Lung (tissue), 12 donors: ENCODE results near the gene PRXL2B. TPM values are rescaled to one million over a fixed set of nuclear protein-coding genes. Genes with fewer than 3 reads are reported as not detected.

Experiments
- ATAC-seq: fragments of 200-7000 bp; cut with Tn5 transposase; one replicate; pipeline ENCODE4 v1.9.1; 2020; ENCODE audit warnings: moderate number of reproducible peaks; ENCODE audit not compliant: insufficient read depth, low FRiP score
- DNase-seq, 3 donors: peaks; one replicate each; pipeline ENCODE4 v3.0.0-alpha.2; 2013 to 2017
- H3K27ac ChIP-seq, 2 donors: one replicate each; pipeline ENCODE4 v1.5.1; 2013; ENCODE audit warnings: mild to moderate bottlenecking in 2 of 2, moderate library complexity in 2 of 2, control low read depth in 1 of 2, inconsistent platforms in 1 of 2, low read depth in 1 of 2, low read length in 1 of 2
- H3K27me3 ChIP-seq, 3 donors: one replicate each; pipeline ENCODE4 v1.5.1; 2013; ENCODE audit warnings: low read length in 2 of 3; ENCODE audit not compliant: control insufficient read depth in 3 of 3, insufficient read depth in 3 of 3
- H3K36me3 ChIP-seq, 4 donors: one replicate each; pipeline ENCODE4 v1.5.1; 2013; ENCODE audit warnings: low read length in 4 of 4, mild to moderate bottlenecking in 1 of 4, moderate library complexity in 1 of 4; ENCODE audit not compliant: control insufficient read depth in 4 of 4, insufficient read depth in 4 of 4
- H3K4me1 ChIP-seq, 5 donors: one replicate each; pipeline ENCODE4 v1.5.1; 2013; ENCODE audit warnings: low read length in 5 of 5, mild to moderate bottlenecking in 2 of 5, moderate library complexity in 1 of 5; ENCODE audit not compliant: control insufficient read depth in 5 of 5, insufficient read depth in 5 of 5
- H3K4me3 ChIP-seq: one replicate; pipeline ENCODE4 v1.5.1; 2013; ENCODE audit warnings: mild to moderate bottlenecking, control low read depth, moderate library complexity
- H3K9ac ChIP-seq, 2 donors: one replicate each; pipeline ENCODE4 v1.5.1; 2013; ENCODE audit warnings: low read length in 2 of 2, control low read depth in 1 of 2; ENCODE audit not compliant: insufficient read depth in 1 of 2
- H3K9me3 ChIP-seq, 4 donors: one replicate each; pipeline ENCODE4 v1.5.1; 2013; ENCODE audit warnings: low read length in 3 of 4, mild to moderate bottlenecking in 1 of 4, moderate library complexity in 1 of 4; ENCODE audit not compliant: control insufficient read depth in 4 of 4, insufficient read depth in 3 of 4
- WGBS, 2 donors: extraction: QIAGEN DNeasy Blood & Tissue Kit; methylation state at CpG; one replicate each; pipeline ENCODE4 v1.1.7; 2013; 5-methylcytosine and 5-hydroxymethylcytosine counted together
- polyA plus RNA-seq, 2 donors: library from polyadenylated mRNA; stranded (reverse); fragments of 200-250 nt; gene quantifications; one replicate each; pipeline ENCODE4 v1.2.1, GENCODE V29; 2013
- total RNA-seq, 2 donors: library from RNA; depleted of rRNA in 1 of 2; stranded (reverse); fragments of >200 nt in 1 of 2; gene quantifications; one replicate each; pipeline ENCODE4 v1.2.1, GENCODE V29; 2014 to 2021
- TF ChIP-seq, protein P1 (sequence below): IDR thresholded peaks from 2 replicates; pipeline ENCODE4 v1.5.1; 2012; ENCODE audit warnings: mild to moderate bottlenecking; ENCODE audit errors: control extremely low read depth, extremely low read depth
- donor health status: control.
- donor health status: control.
- donor health status: Bipolar disorder and iron deficiency.
- donor health status: healthy.
- donor health status: DM: yes; HTN: yes; CAD: no.

The PRXL2B gene
- total and polyA plus RNA-seq, 4 donors = 17.8 to 39.8 (median 27.0) TPM

DNA sequence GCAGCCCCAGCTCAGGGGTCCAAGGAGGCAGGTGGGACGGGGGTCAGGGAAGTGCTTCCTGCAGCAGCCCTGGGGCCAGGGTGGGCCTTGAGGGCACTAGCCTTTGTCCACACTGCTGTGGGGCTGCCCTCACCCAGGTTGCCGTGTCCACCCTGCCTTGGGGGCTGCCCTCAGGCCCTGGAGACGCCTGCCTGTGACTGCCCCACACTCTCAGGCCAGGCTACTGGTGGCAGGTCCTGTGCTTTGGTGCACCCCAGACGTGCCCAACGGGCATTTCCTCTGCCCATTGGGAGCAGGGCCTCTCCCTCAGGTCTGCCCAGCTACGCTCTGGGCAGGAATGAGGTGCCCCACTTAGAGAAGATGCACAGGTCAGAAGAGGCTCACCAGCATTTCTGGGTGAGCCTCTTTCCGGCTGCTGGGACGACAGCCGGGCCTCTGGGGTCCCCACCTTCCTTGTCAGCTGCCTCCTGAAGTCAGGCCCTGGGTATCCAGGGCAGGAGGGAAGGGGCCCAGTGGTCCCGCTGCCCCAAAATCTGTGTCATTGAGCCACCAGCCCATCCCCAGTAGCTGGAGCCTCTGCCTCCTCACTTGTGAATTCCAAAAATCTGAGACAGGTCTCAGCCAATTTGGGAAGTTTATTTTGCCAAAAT, 48.9 kb downstream of the PRXL2B start:
- H3K27me3 ChIP-seq = peaks cover 0 to 11% (median 5%) of the 10 kb centered on the region in 3 donors
- no peak for ATAC-seq

DNA sequence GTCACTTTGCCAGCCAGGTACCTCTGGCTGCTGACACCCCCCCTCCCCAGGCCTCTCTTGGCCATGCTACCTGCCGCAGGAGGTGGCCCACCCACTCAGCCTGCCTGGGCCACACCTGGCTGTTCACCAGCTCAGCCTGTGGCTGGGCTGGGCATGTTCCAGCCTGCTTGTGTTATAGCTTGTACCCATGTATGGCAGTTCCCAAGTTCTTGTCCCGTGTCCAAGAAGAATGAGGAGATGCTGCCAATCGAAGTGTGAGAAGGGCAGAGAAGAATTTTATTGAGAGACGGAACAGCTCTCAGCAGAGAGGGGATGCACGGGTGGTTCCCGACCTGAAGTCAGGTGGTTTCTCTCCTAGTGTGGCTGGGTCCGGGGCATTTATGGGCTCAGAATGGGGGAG, 50.2 kb downstream of the PRXL2B start:
- Histone ChIP-seq H3K9ac (no peak overlapping the region), H3K36me3 (no peaks in the 10 kb centered on the region), H3K4me3 (no peak overlapping the region), H3K27me3 (no peaks in the 10 kb centered on the region), H3K9me3 (peaks cover 0 to 10% (median 1%) of the 10 kb centered on the region in 4 donors), H3K27ac (no peak overlapping the region), H3K4me1 (peaks cover 0 to 17% (median 3%) of the 10 kb centered on the region in 5 donors)
- WGBS, 2 donors = 88 to 93% methylated on average over 7 of the region's 7 CpGs
- ATAC-seq (no peak), DNase-seq (no peak)
- TF ChIP-seq, protein P1, sequence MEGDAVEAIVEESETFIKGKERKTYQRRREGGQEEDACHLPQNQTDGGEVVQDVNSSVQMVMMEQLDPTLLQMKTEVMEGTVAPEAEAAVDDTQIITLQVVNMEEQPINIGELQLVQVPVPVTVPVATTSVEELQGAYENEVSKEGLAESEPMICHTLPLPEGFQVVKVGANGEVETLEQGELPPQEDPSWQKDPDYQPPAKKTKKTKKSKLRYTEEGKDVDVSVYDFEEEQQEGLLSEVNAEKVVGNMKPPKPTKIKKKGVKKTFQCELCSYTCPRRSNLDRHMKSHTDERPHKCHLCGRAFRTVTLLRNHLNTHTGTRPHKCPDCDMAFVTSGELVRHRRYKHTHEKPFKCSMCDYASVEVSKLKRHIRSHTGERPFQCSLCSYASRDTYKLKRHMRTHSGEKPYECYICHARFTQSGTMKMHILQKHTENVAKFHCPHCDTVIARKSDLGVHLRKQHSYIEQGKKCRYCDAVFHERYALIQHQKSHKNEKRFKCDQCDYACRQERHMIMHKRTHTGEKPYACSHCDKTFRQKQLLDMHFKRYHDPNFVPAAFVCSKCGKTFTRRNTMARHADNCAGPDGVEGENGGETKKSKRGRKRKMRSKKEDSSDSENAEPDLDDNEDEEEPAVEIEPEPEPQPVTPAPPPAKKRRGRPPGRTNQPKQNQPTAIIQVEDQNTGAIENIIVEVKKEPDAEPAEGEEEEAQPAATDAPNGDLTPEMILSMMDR = no peak

More for the DNA sequence above, 48.9 kb downstream of the PRXL2B start:
- peaks cover 0 to 13% (median 3%) of the 10 kb centered on the region in 5 donors for H3K4me1 ChIP-seq
- DNase-seq = no peak
- H3K9ac ChIP-seq = no peak overlapping the region
- H3K36me3 ChIP-seq = no peaks in the 10 kb centered on the region
- H3K27ac ChIP-seq = no peak overlapping the region
- H3K9me3 ChIP-seq = peaks cover 0 to 15% (median 1%) of the 10 kb centered on the region in 4 donors
- 80 to 83% methylated on average over 10 of the region's 10 CpGs for WGBS, 2 donors
- TF ChIP-seq, protein P1 = no peak
- H3K4me3 ChIP-seq = no peak overlapping the region

DNA sequence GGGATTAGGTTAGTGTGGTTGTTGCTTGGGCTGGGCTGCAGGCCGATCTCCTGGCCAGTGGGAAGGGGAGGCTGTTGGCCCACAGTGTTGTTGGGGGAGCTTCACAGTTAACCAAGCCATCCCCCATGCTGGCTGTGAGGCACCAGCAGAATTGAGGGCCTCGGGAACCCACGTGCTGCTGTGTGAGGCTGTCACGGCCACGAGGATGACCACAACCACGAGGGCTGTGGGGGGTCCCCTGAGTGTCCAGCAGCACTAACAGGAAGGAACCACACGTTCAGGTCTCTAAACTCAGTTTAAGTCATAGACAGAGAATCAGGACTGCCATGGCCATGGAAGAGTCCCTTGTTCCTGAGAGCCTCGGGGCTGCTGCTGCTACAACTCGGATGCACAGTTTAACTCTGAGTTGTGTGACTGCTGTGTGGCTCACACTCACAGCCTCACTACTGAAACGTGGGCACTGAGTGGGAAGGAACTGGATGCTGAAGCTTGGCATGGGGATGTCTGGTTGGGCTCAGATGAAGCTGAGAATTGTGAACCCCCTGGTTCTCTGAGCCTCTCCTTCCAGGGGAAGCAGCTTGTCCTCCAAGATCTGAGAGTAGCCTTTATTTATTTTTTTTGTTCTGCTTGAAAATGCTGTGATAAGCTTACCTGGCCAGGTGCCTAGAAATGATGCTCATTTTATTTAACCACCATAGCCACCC, 51.0 kb downstream of the PRXL2B start:
- 73 to 75% methylated on average over 10 of the region's 10 CpGs for WGBS, 2 donors
- no peak overlapping the region for H3K9ac ChIP-seq
- DNase-seq = no peak

More for the DNA sequence above, 51.0 kb downstream of the PRXL2B start:
- H3K4me3 ChIP-seq = no peak overlapping the region
- no peaks in the 10 kb centered on the region for H3K27me3 ChIP-seq
- H3K9me3 ChIP-seq = peaks cover 0 to 10% (median 1%) of the 10 kb centered on the region in 4 donors
- no peaks in the 10 kb centered on the region for H3K36me3 ChIP-seq
- H3K27ac ChIP-seq = no peak overlapping the region
- H3K4me1 ChIP-seq = peaks cover 0 to 24% (median 9%) of the 10 kb centered on the region in 5 donors
- ATAC-seq = no peak
- TF ChIP-seq, protein P1 = no peak
